ENCODE measurements around the gene CDNF.

CDNF gene

GRCh38 chr10:14784459-14785055, 53.3 kb downstream of the CDNF start:
- no peak for DNase-seq

DNA sequence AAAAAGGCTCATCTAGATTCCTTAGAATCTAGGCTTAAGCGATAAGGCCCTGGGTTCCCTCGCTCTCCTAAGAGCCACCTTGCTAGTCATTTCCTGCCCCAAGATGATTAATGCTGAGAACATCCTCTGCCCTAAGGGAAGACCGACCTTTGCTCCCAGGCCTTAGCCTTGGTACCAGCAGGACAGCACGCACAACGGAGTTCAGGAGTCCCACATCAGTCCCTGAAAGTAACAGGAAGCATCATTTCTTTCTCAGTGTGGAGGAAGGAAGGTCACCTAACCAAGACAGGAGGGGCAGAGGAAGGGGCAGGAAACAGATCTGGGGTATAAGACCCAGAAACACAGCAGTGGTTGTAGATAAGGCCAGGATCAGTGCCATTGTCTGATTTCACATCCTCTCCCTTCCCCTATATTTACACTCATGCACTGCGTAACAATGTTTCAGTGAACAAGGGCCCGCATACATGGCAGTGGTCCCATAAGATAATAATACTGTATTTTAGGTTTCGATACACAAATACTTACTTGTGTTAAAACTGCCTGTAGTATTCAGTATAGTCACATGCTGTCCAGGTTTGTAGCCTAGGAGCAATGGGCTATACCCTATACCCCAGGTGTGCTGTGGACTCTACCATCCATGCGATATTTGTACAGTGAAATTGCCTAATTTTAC, 55.0 kb downstream of the CDNF start:
- DNase-seq = no peak

- no peak for DNase-seq
Measured at GRCh38 chr10:14781763-14782162, 56.1 kb downstream of the CDNF start.

DNA sequence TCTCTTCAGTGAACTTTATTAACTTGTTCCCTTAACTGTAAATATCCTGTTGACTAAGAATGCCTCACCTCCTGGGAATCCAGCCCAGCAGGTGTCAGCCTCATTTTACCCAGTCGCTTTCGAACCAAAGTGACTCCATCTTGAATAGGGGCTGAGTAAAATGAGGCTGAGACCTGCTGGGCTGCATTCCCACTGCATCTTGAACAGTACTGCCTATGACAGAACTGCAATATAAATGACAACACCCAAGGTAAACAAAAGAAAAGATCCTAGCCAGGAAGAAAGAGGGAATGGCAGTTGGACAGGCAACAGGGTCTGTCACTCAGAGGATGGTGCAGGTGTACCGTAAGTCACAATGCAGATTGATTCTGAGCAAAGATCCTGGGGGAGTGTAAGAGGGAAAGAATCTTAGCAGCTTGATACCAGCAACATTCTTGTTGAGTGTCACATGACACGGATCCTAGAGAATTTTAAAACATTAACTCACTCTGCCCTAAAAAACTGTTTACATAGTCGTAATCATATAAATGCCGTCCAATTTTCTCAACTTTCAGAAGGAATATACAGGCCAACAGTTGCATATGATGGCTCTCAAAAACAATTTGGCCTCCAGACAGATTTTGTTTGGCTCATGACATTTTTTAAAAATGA, 58.7 kb downstream of the CDNF start:
- DNase-seq = no peak

- no peak for DNase-seq
Measured at GRCh38 chr10:14776546-14776945, 61.3 kb downstream of the CDNF start.

DNA sequence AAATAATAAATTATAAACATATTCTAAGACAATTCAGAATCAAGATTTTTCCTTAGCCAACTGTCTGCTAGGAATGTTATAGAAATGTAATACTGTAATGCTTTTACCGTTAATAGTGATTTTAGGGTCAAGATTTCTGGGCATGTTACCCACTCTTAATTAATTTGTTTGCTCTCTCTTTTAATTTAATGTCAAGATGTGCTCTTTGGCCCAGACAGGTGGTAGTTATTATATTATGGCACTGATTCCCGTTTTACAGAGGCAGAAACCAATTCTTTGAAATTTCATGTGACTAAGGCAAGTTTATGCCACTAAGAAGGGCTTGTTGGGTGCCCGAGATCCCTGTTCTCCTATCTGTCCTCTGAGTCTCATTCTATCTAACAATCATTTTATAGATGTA, 62.2 kb downstream of the CDNF start:
- no peak for DNase-seq

DNA sequence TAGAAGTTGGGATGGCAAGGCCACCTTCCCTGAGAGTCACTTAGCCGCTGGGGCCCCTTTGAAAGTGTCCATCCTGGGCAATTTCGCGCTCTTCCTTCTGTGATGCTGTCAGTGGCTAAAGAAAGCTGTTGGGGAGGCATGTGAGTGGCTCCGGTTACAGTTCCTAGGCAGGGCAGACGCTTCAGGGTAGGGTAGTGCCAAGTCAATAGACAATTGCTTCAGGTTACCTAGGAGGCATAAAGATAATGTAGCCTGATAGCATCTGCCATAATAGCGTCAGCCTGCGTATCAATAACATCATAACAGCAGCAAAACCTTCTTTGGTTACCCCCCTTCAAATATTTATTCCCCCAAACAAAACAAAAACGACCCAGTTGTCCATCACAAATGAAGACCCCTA, 63.0 kb downstream of the CDNF start, which contains the start of gene FAM107B:
Gene FAM107B (minus strand): TSS at position 101 of the 400 bp plus-strand sequence. CDS start 234 bp downstream, outside the sequence.
- DNase-seq = no peak

GRCh38 chr10:14774214-14774580, 63.6 kb downstream of the CDNF start:
- no peak for DNase-seq

DNA sequence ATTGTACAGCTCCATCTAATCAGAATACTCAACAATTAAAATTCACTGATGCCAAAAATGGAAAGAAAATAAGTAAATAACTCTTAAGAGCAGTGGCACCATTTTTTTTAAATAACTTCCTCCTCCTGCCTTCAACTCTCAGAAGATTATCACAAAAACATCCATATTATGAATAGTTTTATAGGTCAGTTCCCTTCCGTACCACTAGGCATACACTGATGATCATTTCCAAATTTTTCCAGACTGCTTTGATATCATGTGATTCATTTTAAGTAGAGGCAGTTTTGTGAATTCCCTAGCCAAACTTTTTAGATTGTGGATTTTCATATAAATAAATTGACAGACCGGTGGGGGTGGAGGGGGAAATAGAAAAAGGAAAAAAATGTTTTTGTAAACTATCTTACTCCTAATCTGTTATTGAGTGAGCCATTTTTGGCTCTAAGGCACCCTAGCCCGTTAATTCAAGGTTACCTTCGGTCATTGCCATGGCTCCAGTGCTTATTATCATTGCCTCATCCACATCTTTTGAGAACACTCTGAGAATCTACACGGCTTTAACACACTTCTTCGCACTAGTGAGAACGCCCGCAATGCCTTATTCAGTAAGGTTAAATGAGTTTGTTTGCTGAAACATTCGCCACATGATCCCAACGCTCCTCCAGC, 64.2 kb downstream of the CDNF start:
- DNase-seq = no peak

GRCh38 chr10:14772399-14772798, 65.4 kb downstream of the CDNF start:
- no peak for DNase-seq

DNA sequence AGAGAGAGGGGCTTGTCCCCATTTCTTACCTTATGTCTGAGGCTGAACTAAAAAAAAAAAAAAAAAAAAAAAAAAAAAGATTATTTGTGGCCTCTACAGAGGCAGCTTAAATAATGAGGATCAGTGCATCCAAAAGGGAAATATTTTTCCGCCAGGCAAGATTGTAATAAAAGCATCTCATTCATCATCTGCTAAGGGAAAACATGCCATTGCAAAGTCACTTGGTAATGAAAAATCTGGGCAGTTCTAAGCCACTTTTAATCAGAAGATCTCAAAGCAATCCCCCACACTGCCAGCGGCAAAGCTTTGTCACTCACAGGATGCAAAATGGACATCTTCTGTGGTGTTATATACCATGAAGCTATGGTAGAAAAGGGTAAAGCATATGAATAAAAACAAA, 66.9 kb downstream of the CDNF start:
- no peak for DNase-seq

All from activated CD8-positive, alpha-beta memory T cell treated with anti-CD3 and anti-CD28 coated beads, Interleukin-2, amount 50 U/mL, for 4 hours (primary cell).